ENCODE data around the gene C15orf39.

GRCh38 chr15:75228787-75229186 is 27.1 kb downstream of the C15orf39 start:
- TF ChIP-seq, protein P1, sequence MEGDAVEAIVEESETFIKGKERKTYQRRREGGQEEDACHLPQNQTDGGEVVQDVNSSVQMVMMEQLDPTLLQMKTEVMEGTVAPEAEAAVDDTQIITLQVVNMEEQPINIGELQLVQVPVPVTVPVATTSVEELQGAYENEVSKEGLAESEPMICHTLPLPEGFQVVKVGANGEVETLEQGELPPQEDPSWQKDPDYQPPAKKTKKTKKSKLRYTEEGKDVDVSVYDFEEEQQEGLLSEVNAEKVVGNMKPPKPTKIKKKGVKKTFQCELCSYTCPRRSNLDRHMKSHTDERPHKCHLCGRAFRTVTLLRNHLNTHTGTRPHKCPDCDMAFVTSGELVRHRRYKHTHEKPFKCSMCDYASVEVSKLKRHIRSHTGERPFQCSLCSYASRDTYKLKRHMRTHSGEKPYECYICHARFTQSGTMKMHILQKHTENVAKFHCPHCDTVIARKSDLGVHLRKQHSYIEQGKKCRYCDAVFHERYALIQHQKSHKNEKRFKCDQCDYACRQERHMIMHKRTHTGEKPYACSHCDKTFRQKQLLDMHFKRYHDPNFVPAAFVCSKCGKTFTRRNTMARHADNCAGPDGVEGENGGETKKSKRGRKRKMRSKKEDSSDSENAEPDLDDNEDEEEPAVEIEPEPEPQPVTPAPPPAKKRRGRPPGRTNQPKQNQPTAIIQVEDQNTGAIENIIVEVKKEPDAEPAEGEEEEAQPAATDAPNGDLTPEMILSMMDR (IDR thresholded peaks at IDR 0.05): no peak
- TF ChIP-seq POLR2A (IDR thresholded peaks at IDR 0.05): no peak

All from breast epithelium (tissue), 3 donors.